Testis (tissue), 2 donors: Measurements from ENCODE around the gene CPN1.

Source experiments
- CTCF ChIP-seq, 3 experiments: fragments of 450-650 bp in 2 of 3; fragments of 200-600 bp in 1 of 3; sonication (generic) in 1 of 3; IDR thresholded peaks; one replicate each; pipeline ENCODE4 v1.5.1; 2016 to 2019; ENCODE audit warnings: antibody characterized with exemption in 3 of 3, mild to moderate bottlenecking in 2 of 3, moderate library complexity in 1 of 3
- POLR2A ChIP-seq: fragments of 450-650 bp; IDR thresholded peaks from one replicate; pipeline ENCODE4 v1.6.1; 2017; ENCODE audit warnings: antibody characterized with exemption, mild to moderate bottlenecking, moderate library complexity

GRCh38 chr10:100014071-100014762 lies 67.5 kb downstream of the CPN1 start:
- no peak for TF ChIP-seq CTCF (IDR thresholded peaks at IDR 0.05)
- no peak for TF ChIP-seq POLR2A
